ENCODE data around the gene BMP2K. TPM values are rescaled to one million over a fixed set of nuclear protein-coding genes. Genes with fewer than 3 reads are reported as not detected.

Gene BMP2K
- total RNA-seq, 2 experiments from 2014 or later = 43.4 to 61.1 TPM

DNA sequence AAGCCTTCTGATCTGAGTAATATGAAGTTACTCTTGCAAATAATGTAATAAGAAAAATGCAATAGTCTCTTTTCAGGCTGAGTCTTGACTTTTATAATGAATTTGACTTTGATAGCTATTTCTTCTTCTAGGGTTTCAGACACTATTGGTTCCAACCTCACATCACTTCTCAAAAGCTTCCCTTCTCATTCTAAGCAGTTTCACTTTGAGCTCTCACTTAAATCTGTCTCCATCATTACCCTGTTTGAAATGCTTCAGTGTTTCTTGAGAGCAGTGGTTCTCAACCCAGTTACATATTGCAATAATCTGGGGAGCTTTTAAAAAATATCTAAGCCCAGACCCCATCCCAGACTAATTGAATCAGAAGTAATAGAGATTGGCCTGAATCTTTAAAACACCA lies 40.5 kb upstream of the BMP2K start:
- peak overlapping the region; percentile 41; the same call in 1 of the 2 replicates for H2AFZ ChIP-seq (ENCODE audit: low read length)
- no peaks in the 10 kb centered on the region for H4K20me1 ChIP-seq (ENCODE audit: insufficient read depth, low read length)
- CTCF ChIA-PET (ENCODE audit: unreplicated experiment) = no interaction called here
- H3K9me2 ChIP-seq (ENCODE audit: insufficient read depth, low read length) = no peaks in the 10 kb centered on the region
- POLR2A ChIA-PET = interaction anchor here (0.5 to 4.5 kb wide), 15 partner anchors 9 to 1780 kb away, joined by 3 to 25 read pairs (median 6); no protein-coding TSS in a partner anchor
- H3K9me3 ChIP-seq (ENCODE audit: low read length) = no peaks in the 10 kb centered on the region
- peak overlapping the region; percentile 3 for H3K4me2 ChIP-seq (ENCODE audit: low read length)
- no peak for DNase-seq (ENCODE audit: low spot score)
- peaks cover 33% of the 10 kb centered on the region for H3K4me1 ChIP-seq (ENCODE audit: insufficient read depth, low read length, poor library complexity, severe bottlenecking)
- BruUV-seq (replicated peaks) = no TSS peak
- H3K4me3 ChIP-seq (ENCODE audit: low read depth, low read length, poor library complexity, severe bottlenecking) = no peak overlapping the region
- H3K27ac ChIP-seq (ENCODE audit: low read depth, low read length, poor library complexity, severe bottlenecking) = no peak overlapping the region
- TF ChIP-seq EZH2phosphoT487 (IDR thresholded peaks at IDR 0.05; ENCODE audit: borderline replicate concordance, low read depth, low read length) = no peak
- TF ChIP-seq, protein P1, sequence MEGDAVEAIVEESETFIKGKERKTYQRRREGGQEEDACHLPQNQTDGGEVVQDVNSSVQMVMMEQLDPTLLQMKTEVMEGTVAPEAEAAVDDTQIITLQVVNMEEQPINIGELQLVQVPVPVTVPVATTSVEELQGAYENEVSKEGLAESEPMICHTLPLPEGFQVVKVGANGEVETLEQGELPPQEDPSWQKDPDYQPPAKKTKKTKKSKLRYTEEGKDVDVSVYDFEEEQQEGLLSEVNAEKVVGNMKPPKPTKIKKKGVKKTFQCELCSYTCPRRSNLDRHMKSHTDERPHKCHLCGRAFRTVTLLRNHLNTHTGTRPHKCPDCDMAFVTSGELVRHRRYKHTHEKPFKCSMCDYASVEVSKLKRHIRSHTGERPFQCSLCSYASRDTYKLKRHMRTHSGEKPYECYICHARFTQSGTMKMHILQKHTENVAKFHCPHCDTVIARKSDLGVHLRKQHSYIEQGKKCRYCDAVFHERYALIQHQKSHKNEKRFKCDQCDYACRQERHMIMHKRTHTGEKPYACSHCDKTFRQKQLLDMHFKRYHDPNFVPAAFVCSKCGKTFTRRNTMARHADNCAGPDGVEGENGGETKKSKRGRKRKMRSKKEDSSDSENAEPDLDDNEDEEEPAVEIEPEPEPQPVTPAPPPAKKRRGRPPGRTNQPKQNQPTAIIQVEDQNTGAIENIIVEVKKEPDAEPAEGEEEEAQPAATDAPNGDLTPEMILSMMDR (conservative IDR thresholded peaks at IDR 0.05; ENCODE audit: low read length) = no peak
- H3K79me2 ChIP-seq (ENCODE audit: insufficient read depth, low read depth, low read length) = no peaks in the 10 kb centered on the region
- intact Hi-C loops (cut with micrococcal nuclease; ENCODE audit: unreplicated experiment) = no loop called here
- H3K36me3 ChIP-seq (ENCODE audit: insufficient read depth, low read length) = no peaks in the 10 kb centered on the region

- H3K9me3 ChIP-seq (ENCODE audit: low read length) = no peaks in the 10 kb centered on the region
- no peak for TF ChIP-seq EZH2phosphoT487 (IDR thresholded peaks at IDR 0.05; ENCODE audit: borderline replicate concordance, low read depth, low read length)
- ChIA-PET CTCF (ENCODE audit: unreplicated experiment) (no interaction called here), POLR2A (interaction anchor here (0.7 to 4.5 kb wide), 12 partner anchors 7 to 188 kb away, joined by 3 to 25 read pairs (median 6); no protein-coding TSS in a partner anchor)
- peaks cover 37% of the 10 kb centered on the region for H3K4me1 ChIP-seq (ENCODE audit: insufficient read depth, low read length, poor library complexity, severe bottlenecking)
- no peaks in the 10 kb centered on the region for H3K36me3 ChIP-seq (ENCODE audit: insufficient read depth, low read length)
- no peak for DNase-seq (ENCODE audit: low spot score)
- no peak overlapping the region for H3K4me3 ChIP-seq (ENCODE audit: low read depth, low read length, poor library complexity, severe bottlenecking)
- no peaks in the 10 kb centered on the region for H3K79me2 ChIP-seq (ENCODE audit: insufficient read depth, low read depth, low read length)
- no peak overlapping the region for H3K27ac ChIP-seq (ENCODE audit: low read depth, low read length, poor library complexity, severe bottlenecking)
- no TSS peak for BruUV-seq (replicated peaks)
- H3K4me2 ChIP-seq (ENCODE audit: low read length) = peak overlapping the region; percentile 27; the same call in 1 of the 2 replicates
- intact Hi-C loops (cut with micrococcal nuclease; ENCODE audit: unreplicated experiment) = no loop called here
- peak overlapping the region; percentile 89 for H2AFZ ChIP-seq (ENCODE audit: low read length)
- H3K9me2 ChIP-seq (ENCODE audit: insufficient read depth, low read length) = no peaks in the 10 kb centered on the region
- H4K20me1 ChIP-seq (ENCODE audit: insufficient read depth, low read length) = no peaks in the 10 kb centered on the region
These were observed 39.1 kb upstream of the BMP2K start for GRCh38 chr4:78737035-78737434.

- ChIA-PET POLR2A (interaction anchor here (0.5 to 4.5 kb wide), 11 partner anchors 9 to 876 kb away, joined by 3 to 25 read pairs (median 5); no protein-coding TSS in a partner anchor), CTCF (ENCODE audit: unreplicated experiment) (interaction anchor here (0.5 to 0.6 kb wide), 2 partner anchors 104 to 123 kb away, joined by 4 to 5 read pairs; no protein-coding TSS in a partner anchor)
- Histone ChIP-seq H3K9me2 (ENCODE audit: insufficient read depth, low read length) (no peaks in the 10 kb centered on the region), H3K4me1 (ENCODE audit: insufficient read depth, low read length, poor library complexity, severe bottlenecking) (peaks cover 43% of the 10 kb centered on the region), H2AFZ (ENCODE audit: low read length) (no peak overlapping the region), H3K27ac (ENCODE audit: low read depth, low read length, poor library complexity, severe bottlenecking) (no peak overlapping the region), H3K4me2 (ENCODE audit: low read length) (no peak overlapping the region), H3K79me2 (ENCODE audit: insufficient read depth, low read depth, low read length) (no peaks in the 10 kb centered on the region), H3K36me3 (ENCODE audit: insufficient read depth, low read length) (no peaks in the 10 kb centered on the region), H4K20me1 (ENCODE audit: insufficient read depth, low read length) (no peaks in the 10 kb centered on the region), H3K4me3 (ENCODE audit: low read depth, low read length, poor library complexity, severe bottlenecking) (no peak overlapping the region), H3K9me3 (ENCODE audit: low read length) (no peaks in the 10 kb centered on the region)
- no TSS peak for BruUV-seq (replicated peaks)
- intact Hi-C loops (cut with micrococcal nuclease; ENCODE audit: unreplicated experiment) = no loop called here
- no peak for TF ChIP-seq EZH2phosphoT487 (IDR thresholded peaks at IDR 0.05; ENCODE audit: borderline replicate concordance, low read depth, low read length)
- TF ChIP-seq, protein P1 (conservative IDR thresholded peaks at IDR 0.05; ENCODE audit: low read length) = no peak
- no peak for DNase-seq (ENCODE audit: low spot score)
These were observed 38.2 kb upstream of the BMP2K start for GRCh38 chr4:78737973-78738372.
